ENCODE data around the gene NCOA3. TPM values are rescaled to one million over a fixed set of nuclear protein-coding genes. Genes with fewer than 3 reads are reported as not detected.
A peak's percentile ranks its signal among the peaks of the same experiment; 100 is the strongest.

Gene NCOA3
- polyA plus RNA-seq, 3 donors: 13.5 to 21.8 (median 21.3) TPM

- no peaks in the 10 kb centered on the region for H3K9me3 Mint-ChIP-seq
- intact Hi-C loops (cut with micrococcal nuclease): loop anchor here in 1 of 2 donors (5.0 kb wide), 1 partner anchor 958 kb away; no protein-coding TSS in a partner anchor
- no peak overlapping the region for H3K9ac ChIP-seq (ENCODE audit: insufficient read depth, low read length, poor library complexity, severe bottlenecking)
- H3K4me3 Mint-ChIP-seq: no peak overlapping the region
- DNase-seq: no peak
- no CpG with 5 or more reads among the region's 2 CpGs for WGBS (ENCODE audit: insufficient coverage)
- H4K20me1 ChIP-seq (ENCODE audit: insufficient read depth, low read length): peaks cover 99% of the 10 kb centered on the region
- peak overlapping the region in 1 of 2 donors; percentile 48 for H3K27ac ChIP-seq (ENCODE audit: low read depth in 1 of 2, low read length in 2 of 2)
- peaks cover 87 to 100% of the 10 kb centered on the region in 2 donors for H3K36me3 Mint-ChIP-seq
- peak overlapping the region in 1 of 7 donors; percentile 37 for H3K27ac Mint-ChIP-seq
- no peaks in the 10 kb centered on the region for H3K79me2 ChIP-seq (ENCODE audit: insufficient read depth, low read length)
- H3K4me3 ChIP-seq (replicated peaks in 1 of 3; ENCODE audit: low read depth in 2 of 3, low read length in 3 of 3): no peak overlapping the region
- peaks cover 89 to 100% of the 10 kb centered on the region in 2 donors for H3K36me3 ChIP-seq (replicated peaks in 1 of 2; ENCODE audit: control insufficient read depth in 1 of 2, insufficient read depth in 2 of 2, low read length in 2 of 2)
- H3K27me3 Mint-ChIP-seq (ENCODE audit: low read depth in 3 of 3): peaks cover 0 to 7% (median 3%) of the 10 kb centered on the region in 3 donors
- no peaks in the 10 kb centered on the region for H3K27me3 ChIP-seq (ENCODE audit: control insufficient read depth in 2 of 2, insufficient read depth in 2 of 2, low read length in 2 of 2)
- H3K4me1 Mint-ChIP-seq: peaks cover 2% of the 10 kb centered on the region
- no peaks in the 10 kb centered on the region for H3K9me3 ChIP-seq (replicated peaks in 1 of 2; ENCODE audit: control insufficient read depth in 1 of 2, insufficient read depth in 1 of 2, low read length in 2 of 2)
- peak; percentile 68 for TF ChIP-seq CTCF (IDR thresholded peaks at IDR 0.05)
- no peak overlapping the region for H2AFZ ChIP-seq (ENCODE audit: insufficient read depth, low read depth, low read length, poor library complexity, severe bottlenecking)
- H3K4me1 ChIP-seq (ENCODE audit: control insufficient read depth in 1 of 2, insufficient read depth in 2 of 2, low read length in 2 of 2): no peaks in the 10 kb centered on the region
- no peak overlapping the region for H3K4me2 ChIP-seq (replicated peaks; ENCODE audit: extremely low read depth, low read length, poor library complexity, severe bottlenecking)
Observed at GRCh38 chr20:47664068-47664437, 162.4 kb downstream of the NCOA3 start.

- intact Hi-C loops (cut with micrococcal nuclease): loop anchor here in 1 of 2 donors (5.0 kb wide), 1 partner anchor 958 kb away; no protein-coding TSS in a partner anchor
- Histone ChIP-seq H3K4me1 (ENCODE audit: control insufficient read depth in 1 of 2, insufficient read depth in 2 of 2, low read length in 2 of 2) (no peaks in the 10 kb centered on the region), H3K27me3 (ENCODE audit: control insufficient read depth in 2 of 2, insufficient read depth in 2 of 2, low read length in 2 of 2) (no peaks in the 10 kb centered on the region), H3K4me2 (replicated peaks; ENCODE audit: extremely low read depth, low read length, poor library complexity, severe bottlenecking) (no peak overlapping the region), H4K20me1 (ENCODE audit: insufficient read depth, low read length) (peaks cover 99% of the 10 kb centered on the region), H3K9me3 (replicated peaks in 1 of 2; ENCODE audit: control insufficient read depth in 1 of 2, insufficient read depth in 1 of 2, low read length in 2 of 2) (no peaks in the 10 kb centered on the region), H3K36me3 (replicated peaks in 1 of 2; ENCODE audit: control insufficient read depth in 1 of 2, insufficient read depth in 2 of 2, low read length in 2 of 2) (peaks cover 89 to 100% of the 10 kb centered on the region in 2 donors), H3K9ac (ENCODE audit: insufficient read depth, low read length, poor library complexity, severe bottlenecking) (no peak overlapping the region), H3K4me3 (replicated peaks in 1 of 3; ENCODE audit: low read depth in 2 of 3, low read length in 3 of 3) (no peak overlapping the region), H2AFZ (ENCODE audit: insufficient read depth, low read depth, low read length, poor library complexity, severe bottlenecking) (no peak overlapping the region), H3K79me2 (ENCODE audit: insufficient read depth, low read length) (no peaks in the 10 kb centered on the region), H3K27ac (ENCODE audit: low read depth in 1 of 2, low read length in 2 of 2) (no peak overlapping the region)
- Mint-ChIP-seq H3K9me3 (no peaks in the 10 kb centered on the region), H3K27ac (no peak overlapping the region), H3K4me1 (peaks cover 2% of the 10 kb centered on the region), H3K4me3 (no peak overlapping the region), H3K27me3 (ENCODE audit: low read depth in 3 of 3) (peaks cover 0 to 7% (median 3%) of the 10 kb centered on the region in 3 donors), H3K36me3 (peaks cover 88 to 100% of the 10 kb centered on the region in 2 donors)
- 97% methylated on average over 11 of the region's 12 CpGs for WGBS (ENCODE audit: insufficient coverage)
- DNase-seq: no peak
- no peak for TF ChIP-seq CTCF (IDR thresholded peaks at IDR 0.05)
Observed at GRCh38 chr20:47664744-47665143, 163.1 kb downstream of the NCOA3 start.

All from CD14-positive monocyte (primary cell).